ENCODE results near the gene C19orf53. TPM values are rescaled to one million over a fixed set of nuclear protein-coding genes. Genes with fewer than 3 reads are reported as not detected.
A peak's percentile ranks its signal among the peaks of the same experiment; 100 is the strongest.

Gene C19orf53
- total and polyA plus RNA-seq, 9 of the 15 experiments (the other 6 are each of a cell fraction or from before 2014, with no cell fraction given): 98.5 to 441 (median 164) TPM

DNA sequence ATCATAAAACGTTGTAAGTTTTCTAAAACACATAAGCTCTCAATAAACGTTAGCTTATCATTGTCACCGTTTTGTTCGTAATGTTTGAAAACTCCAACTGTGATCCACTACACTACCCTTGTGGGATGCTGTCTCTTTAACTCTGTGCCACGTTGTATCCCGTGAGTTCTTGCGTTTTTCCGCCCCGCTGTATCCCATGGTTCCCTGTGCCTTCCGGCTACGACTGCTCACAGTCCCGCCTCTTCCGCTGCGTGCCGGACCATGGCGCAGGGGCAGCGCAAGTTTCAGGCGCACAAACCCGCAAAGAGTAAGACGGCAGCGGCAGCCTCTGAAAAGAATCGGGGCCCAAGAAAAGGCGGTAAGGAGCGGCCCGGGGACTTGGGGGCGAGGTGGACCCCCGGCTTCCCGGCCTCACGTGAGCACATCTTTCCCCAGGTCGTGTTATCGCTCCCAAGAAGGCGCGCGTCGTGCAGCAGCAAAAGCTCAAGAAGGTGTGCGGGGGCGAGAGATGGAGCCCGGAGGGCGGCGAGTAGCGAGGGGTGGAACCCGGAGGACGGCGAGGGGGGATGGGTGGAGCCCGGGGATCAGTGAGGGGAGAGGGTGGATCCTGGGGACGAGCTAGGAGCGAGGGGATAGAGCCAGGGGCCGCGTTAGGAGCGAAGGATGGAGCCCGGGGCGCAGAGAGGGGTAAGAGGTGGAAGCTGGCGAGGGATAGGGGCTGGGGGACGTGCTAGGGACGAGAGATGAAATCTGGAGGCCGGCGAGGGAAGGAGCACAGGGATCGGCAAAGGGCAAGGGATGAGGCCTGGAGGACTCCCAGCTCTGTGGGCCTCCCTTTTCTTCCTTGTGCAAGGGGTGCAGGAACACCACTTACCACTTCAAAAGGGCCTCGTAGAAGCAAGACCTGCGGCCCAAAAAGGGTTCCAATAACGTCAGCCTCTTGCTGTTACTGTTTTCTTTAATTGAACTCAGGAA, at the start of gene C19orf53 (continued):
- TF ChIP-seq NEUROD1 (IDR thresholded peaks at IDR 0.05; ENCODE audit: borderline replicate concordance, low read depth, low read length, partially characterized antibody) (peak; percentile 84), POLR2B (IDR thresholded peaks at IDR 0.05; ENCODE audit: low read depth, partially characterized antibody) (peak; percentile 96), NFIX (CRISPR knock-in tag; IDR thresholded peaks at IDR 0.05; ENCODE audit: low read depth) (no peak), KAT8 (IDR thresholded peaks at IDR 0.05; ENCODE audit: low read depth) (no peak), RB1 (IDR thresholded peaks at IDR 0.05; ENCODE audit: low read depth) (peak; percentile 62; the same call in 1 of the 2 replicates), MBD2 (IDR thresholded peaks at IDR 0.05; ENCODE audit: borderline replicate concordance, low read depth) (peak; percentile 98), CCNT2 (IDR thresholded peaks at IDR 0.05; ENCODE audit: borderline replicate concordance, extremely low read depth, insufficient read length, low read depth, low read length) (peak; percentile 23), ERF (CRISPR knock-in tag; IDR thresholded peaks at IDR 0.05) (peak; percentile 67; the same call in 1 of the 2 replicates)
- TF ChIP-seq, protein P1, sequence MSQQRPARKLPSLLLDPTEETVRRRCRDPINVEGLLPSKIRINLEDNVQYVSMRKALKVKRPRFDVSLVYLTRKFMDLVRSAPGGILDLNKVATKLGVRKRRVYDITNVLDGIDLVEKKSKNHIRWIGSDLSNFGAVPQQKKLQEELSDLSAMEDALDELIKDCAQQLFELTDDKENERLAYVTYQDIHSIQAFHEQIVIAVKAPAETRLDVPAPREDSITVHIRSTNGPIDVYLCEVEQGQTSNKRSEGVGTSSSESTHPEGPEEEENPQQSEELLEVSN (IDR thresholded peaks at IDR 0.05; ENCODE audit: borderline replicate concordance in 1 of 2, extremely low read depth in 1 of 2, insufficient read depth in 1 of 2, insufficient read length in 1 of 2, low read depth in 1 of 2, low read length in 1 of 2, poor library complexity in 1 of 2, severe bottlenecking in 1 of 2): peak in 1 of 2 experiments; percentile 17
- TF ChIP-seq, protein P2, sequence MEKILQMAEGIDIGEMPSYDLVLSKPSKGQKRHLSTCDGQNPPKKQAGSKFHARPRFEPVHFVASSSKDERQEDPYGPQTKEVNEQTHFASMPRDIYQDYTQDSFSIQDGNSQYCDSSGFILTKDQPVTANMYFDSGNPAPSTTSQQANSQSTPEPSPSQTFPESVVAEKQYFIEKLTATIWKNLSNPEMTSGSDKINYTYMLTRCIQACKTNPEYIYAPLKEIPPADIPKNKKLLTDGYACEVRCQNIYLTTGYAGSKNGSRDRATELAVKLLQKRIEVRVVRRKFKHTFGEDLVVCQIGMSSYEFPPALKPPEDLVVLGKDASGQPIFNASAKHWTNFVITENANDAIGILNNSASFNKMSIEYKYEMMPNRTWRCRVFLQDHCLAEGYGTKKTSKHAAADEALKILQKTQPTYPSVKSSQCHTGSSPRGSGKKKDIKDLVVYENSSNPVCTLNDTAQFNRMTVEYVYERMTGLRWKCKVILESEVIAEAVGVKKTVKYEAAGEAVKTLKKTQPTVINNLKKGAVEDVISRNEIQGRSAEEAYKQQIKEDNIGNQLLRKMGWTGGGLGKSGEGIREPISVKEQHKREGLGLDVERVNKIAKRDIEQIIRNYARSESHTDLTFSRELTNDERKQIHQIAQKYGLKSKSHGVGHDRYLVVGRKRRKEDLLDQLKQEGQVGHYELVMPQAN (IDR thresholded peaks at IDR 0.05; ENCODE audit: borderline replicate concordance): peak; percentile 92
- TF ChIP-seq, protein P3, sequence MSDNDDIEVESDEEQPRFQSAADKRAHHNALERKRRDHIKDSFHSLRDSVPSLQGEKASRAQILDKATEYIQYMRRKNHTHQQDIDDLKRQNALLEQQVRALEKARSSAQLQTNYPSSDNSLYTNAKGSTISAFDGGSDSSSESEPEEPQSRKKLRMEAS (CRISPR knock-in tag; IDR thresholded peaks at IDR 0.05): peak; percentile 88
- TF ChIP-seq, protein P4, sequence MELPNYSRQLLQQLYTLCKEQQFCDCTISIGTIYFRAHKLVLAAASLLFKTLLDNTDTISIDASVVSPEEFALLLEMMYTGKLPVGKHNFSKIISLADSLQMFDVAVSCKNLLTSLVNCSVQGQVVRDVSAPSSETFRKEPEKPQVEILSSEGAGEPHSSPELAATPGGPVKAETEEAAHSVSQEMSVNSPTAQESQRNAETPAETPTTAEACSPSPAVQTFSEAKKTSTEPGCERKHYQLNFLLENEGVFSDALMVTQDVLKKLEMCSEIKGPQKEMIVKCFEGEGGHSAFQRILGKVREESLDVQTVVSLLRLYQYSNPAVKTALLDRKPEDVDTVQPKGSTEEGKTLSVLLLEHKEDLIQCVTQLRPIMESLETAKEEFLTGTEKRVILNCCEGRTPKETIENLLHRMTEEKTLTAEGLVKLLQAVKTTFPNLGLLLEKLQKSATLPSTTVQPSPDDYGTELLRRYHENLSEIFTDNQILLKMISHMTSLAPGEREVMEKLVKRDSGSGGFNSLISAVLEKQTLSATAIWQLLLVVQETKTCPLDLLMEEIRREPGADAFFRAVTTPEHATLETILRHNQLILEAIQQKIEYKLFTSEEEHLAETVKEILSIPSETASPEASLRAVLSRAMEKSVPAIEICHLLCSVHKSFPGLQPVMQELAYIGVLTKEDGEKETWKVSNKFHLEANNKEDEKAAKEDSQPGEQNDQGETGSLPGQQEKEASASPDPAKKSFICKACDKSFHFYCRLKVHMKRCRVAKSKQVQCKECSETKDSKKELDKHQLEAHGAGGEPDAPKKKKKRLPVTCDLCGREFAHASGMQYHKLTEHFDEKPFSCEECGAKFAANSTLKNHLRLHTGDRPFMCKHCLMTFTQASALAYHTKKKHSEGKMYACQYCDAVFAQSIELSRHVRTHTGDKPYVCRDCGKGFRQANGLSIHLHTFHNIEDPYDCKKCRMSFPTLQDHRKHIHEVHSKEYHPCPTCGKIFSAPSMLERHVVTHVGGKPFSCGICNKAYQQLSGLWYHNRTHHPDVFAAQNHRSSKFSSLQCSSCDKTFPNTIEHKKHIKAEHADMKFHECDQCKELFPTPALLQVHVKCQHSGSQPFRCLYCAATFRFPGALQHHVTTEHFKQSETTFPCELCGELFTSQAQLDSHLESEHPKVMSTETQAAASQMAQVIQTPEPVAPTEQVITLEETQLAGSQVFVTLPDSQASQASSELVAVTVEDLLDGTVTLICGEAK (IDR thresholded peaks at IDR 0.05): peak; percentile 99
- TF ChIP-seq, protein P4 (CRISPR knock-in tag; IDR thresholded peaks at IDR 0.05): no peak

Measured in K562 (cell line).